Midbrain (tissue), 1 donor: ENCODE results near the gene FOXL3.
"Not testable (repeated sequence)": the region's sequence is repeated elsewhere in the genome, so short reads cannot be mapped to it uniquely, and the experiment has no call there.

Experiments used
- DNase-seq: peaks from one replicate; lab custom pipeline; 2025; lab: John Stamatoyannopoulos, UW

The FOXL3 gene

DNA sequence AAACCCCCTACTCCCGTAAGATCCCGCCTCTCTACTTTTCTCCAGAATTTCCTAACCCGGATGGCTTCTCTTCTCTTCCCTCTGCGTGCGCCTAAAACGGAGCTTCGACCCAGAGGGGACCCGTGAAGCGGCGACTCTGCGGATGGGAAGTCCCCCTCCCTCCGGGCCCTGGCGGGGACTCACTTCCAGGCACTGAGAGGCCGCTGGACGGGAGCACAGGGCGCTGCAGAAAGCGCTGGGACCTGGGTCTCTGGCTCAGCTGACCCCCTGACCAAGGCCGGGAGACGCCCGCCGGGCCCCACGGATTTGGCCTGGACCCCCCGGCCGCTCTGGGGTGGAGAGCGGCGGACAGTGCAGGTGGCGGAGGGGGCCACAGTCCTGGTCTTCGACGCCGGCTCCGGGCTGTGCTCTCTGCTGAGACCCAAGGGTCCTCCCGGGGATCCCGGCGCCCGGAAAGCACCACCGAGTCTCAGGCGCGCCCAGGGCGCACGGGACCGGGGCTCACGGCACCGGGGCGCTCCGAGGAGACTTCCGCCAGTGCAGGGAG, 688 bp upstream of the FOXL3 start:
- DNase-seq, result no peak

GRCh38 chr7:290554-291372, 793 bp downstream of the FOXL3 start:
- DNase-seq, result no peak

GRCh38 chr7:291373-292092, 1.6 kb downstream of the FOXL3 start:
- DNase-seq, result no peak

- no peak for DNase-seq
These were observed 2.3 kb downstream of the FOXL3 start for GRCh38 chr7:292226-292625.

DNA sequence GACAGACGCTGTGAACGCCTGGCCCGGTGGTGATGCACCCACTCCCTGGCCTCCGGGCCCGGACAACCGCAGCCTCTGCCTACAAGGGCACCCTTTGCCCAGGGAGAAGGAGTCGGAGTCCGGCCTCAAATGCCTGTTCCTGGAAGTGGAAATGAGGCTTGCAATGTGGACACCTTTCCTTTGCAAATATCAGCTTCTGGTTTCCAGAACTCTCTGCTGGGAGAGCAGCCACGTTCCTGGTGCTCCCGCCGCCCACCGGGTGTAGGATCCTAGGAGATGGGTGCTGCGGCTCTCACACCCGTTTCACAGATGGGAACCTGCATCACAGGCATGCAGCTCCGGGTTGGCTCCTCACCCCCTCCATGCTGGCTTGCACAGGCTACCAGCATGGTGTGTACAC, 2.9 kb downstream of the FOXL3 start:
- DNase-seq, result no peak

- DNase-seq, result no peak
These were observed 3.9 kb downstream of the FOXL3 start for GRCh38 chr7:293681-294439.

- no peak for DNase-seq
These were observed 4.6 kb downstream of the FOXL3 start for GRCh38 chr7:294440-295154.

DNA sequence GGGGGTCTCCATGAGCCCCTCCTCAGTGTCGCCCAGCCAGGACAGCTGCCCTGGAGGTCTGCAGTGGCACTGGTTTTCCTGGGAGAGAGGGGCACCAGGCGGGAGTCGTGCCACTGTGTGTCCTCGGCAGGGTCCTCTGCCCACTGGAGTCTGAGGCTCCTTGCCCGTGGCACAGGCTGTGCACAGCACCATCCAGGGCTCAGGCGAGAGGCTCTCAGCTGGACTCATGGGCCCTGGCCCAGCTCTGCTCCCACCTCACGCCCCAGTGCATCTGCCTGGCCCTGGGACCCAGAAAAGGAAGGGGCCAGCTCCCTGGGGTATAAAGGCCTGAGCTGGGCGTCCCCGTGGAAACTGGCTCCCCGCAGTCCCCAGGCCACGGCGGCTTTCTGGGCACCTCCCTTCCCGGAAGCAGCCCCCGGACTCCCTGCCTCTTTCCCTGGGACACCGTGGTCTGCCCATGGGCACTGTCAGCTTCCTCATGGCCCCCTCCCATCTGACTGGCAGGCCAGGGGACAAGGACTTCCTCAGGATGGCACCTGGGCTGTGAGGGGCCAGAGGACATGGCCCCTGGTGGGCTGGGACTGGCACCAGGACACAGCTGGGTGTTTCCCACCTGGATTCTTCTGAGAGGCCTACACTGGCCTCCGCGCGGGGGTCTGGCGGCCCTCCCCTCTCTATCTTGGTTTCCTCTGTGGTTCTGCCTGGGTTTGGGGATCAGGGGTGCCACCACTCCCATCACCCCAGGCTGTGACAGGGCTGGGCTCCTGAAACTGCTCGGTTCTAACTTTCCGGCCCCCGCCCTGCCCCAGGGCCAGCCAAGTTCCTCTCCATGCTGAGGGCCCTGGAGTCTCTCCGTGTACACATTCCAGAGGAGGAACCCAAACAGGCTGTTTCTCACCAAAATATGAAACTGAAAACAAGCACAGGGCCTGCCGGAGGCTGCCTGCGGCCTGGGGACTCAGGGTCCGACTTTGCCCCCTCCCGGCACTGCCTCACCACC, 5.5 kb downstream of the FOXL3 start:
- DNase-seq, result no peak

GRCh38 chr7:296373-296945, 6.5 kb downstream of the FOXL3 start:
- no peak for DNase-seq

DNA sequence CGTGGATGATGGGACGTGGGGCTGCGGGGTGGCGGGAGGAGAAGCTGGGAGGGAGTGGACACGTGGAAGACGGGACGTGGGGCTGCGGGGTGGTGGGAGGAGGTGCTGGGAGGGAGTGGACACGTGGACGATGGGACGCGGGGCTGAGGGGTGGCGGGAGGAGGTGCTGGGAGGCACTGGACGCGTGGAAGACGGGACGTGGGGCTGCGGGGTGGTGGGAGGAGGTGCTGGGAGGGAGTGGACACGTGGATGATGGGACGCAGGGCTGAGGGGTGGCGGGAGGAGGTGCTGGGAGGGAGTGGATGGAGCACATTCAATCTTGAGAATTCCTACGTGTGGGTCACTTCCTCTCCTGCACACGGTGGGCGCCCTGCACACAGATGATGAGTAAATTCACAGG, 7.2 kb downstream of the FOXL3 start:
- DNase-seq, result not testable (repeated sequence)

- DNase-seq, result no peak
These were observed 7.8 kb downstream of the FOXL3 start for GRCh38 chr7:297611-298374.

- no peak for DNase-seq
These were observed 8.4 kb downstream of the FOXL3 start for GRCh38 chr7:298375-298702.

- DNase-seq, result no peak
These were observed 8.8 kb downstream of the FOXL3 start for GRCh38 chr7:298743-299142.

DNA sequence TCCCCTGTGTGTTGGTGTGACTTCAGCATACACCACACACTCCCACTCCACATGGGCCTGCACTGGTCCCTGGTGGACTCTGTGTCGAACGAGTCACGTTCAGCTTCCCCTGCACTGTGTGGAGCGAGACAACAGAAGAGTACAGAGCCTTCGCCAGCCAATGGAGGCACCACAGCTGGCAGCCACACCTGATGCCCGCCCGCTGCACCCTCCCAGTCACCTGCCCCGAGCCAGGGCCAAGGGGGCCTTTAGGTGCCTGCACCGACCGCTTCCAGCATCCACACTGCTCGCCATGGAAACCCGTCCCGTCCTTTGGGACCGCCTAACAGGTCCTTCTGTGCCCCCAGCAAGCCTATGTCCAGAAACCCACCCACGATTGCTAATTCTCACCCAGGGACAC, 9.2 kb downstream of the FOXL3 start:
- no peak for DNase-seq

GRCh38 chr7:299628-300027, 9.7 kb downstream of the FOXL3 start:
- DNase-seq, result no peak

DNA sequence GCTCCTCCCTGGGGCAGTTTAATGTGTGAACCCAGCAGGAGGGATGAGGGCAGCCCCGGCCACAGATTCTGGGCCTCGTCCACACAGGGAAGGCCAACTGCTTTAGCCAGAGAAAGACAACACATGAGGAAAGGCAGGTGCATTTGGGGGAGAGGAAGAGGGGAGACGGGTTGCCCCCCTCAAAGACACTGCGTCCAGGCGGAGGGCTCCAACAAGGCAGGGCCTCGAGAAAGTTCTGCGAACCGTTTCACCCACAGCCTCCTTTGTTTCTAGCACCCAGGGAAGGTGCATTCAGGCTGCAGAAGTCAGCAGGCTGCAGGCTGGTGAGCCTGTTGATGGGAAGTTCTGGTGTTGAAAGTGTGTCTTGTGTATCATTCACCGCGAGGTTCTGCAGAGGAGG, 10.1 kb downstream of the FOXL3 start:
- no peak for DNase-seq

DNA sequence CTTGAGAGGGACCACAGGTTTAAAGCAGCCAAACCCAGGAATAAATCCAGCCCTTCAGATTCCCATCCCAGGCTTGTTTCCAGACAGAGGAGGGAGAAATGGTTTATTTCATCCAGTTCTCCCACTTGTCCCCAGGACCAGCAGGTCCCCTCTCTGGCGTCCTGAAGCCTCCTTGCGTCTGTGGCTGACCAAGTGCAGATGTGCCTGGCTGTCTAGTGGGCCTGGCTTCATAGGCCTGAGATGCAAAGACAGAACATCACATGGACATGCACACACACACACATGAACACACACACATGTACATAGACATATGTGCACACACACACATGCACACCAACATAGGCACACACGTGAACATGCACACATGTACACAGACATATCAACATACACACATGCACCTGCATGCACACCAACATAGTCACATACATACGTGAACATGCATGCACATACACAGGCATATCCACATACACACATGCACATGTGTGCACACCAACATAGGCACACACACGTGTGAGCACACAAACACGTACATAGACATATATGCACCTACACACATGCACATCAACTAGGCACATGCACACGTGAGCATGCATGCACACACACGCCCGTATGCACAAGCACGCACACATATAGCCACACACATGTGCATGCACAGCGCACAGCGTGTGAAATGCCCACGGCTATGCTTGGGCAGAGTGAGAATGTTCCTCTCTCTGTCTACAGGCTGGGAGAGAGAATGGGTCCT, 10.7 kb downstream of the FOXL3 start:
- no peak for DNase-seq

DNA sequence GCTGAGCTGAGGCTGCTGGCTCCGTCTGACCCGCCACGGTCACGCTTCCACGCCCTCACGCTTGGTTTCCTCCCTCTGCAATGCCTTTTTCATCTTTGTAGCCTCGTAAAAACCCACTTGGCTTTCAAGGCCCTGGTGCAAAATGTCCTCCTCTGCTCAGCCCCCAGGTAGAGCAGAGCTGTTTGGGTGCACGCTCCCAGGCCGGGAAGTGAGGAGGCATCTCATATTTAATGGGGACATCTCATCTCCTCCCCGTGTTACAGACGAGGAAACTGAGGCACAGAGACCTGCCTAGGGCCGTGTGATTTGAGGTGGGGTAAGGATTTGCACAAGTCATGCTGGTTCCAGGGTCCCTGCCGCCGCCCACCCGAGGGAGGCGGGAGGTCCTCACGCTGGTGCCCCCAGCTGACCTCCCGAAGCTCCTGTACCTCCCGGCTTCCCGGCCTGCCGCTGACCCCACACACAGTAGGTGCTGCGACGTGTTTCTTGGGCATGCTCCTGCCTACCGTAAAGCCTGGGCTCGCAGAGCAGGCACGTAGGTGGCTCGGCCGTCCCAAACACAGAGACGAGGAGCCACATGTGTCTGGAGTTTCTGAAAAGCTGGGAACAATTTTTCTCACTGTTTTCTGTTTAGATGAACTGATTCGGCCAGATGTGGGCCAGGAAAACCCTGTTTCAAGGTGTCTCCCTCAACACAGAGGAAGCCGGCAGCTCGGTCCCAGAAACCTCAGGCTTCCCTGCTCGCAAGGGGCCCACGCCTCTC, 11.5 kb downstream of the FOXL3 start:
- DNase-seq, result no peak
